Measurements from ENCODE around the gene CDK5R1.

The CDK5R1 gene

DNA sequence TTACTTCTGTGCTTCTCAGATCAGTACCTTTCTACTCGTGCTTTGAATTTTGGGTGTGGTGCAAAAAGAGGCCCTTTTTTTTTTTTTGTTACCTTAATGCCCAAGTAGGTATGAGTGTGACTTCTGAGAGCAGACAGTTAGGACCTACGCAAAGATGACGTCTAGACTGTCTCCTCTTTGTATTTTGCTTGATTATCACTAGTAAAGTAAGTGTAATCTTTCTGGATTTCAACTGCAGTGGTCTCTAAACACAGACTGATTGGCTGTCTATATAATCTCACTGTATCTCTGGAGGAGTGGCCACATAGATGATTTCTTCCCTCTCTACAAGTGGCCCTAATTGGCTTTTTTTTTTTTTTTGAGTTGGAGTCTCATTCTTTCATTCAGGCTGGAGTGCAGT is 11.5 kb upstream of the CDK5R1 start:
- no peak for DNase-seq

- no peak for DNase-seq
Measured at GRCh38 chr17:32477220-32477619, 9.6 kb upstream of the CDK5R1 start.

- DNase-seq: no peak
Measured at GRCh38 chr17:32479074-32479617, 7.6 kb upstream of the CDK5R1 start.

DNA sequence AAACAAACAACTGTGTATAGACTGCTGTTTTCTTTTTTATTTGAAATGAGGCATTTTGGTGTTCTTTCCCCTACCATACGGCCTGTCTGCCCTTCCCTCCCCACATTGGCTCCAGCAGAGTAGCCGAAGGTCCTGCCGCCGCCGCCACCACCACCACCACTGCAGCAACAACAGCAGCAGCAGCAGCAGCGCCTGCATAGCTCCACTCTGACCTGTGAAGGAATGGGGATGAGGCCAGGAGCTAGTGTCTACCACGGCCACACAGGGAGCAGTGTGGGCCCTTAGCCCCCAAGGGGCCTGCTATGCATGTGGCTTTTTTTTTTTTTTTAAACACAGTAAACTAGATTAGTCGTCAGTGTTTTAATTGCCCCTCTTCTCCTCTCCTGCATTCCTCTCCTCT is 5.6 kb upstream of the CDK5R1 start:
- no peak for DNase-seq

DNA sequence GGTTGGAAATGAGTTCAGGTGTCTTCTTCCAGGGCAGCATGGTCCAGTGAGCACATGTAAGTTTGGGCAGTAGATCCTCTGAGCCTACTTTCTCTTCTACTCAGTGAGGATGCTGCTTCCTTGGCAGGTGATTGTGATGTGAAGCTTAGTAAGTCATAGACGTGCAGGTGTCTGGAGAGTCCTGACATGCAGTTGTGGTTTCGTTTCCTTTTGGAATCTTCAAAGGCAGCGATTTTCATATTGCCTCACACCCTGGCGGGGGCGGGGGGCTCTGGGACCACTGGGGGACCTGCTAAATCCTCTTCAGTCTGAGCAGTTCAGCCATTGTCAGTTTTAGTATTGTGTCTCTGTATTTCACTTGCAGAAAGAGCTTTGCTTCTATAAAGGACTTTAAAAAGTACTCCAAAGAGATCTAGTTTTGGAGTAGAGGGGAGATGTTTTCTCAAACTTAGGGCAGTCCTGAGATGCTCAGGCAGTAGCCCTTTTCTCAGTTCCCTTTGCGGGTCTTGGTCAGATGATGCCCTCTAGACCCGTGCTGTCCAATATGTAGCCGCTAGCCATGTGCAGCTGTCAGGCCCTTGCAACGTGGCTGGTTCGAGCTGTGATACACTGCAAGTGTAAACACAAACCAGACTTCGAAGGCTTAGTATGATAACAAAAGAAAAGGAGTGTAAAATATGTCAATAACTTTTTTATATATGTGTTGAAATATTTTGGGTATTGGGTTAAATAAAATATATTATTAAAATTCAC is 4.0 kb upstream of the CDK5R1 start:
- no peak for DNase-seq

- peak; percentile 39 to 63 (median 50) for DNase-seq
Measured at GRCh38 chr17:32483451-32484019, 3.3 kb upstream of the CDK5R1 start.

- DNase-seq: no peak
Measured at GRCh38 chr17:32484041-32484461, 2.7 kb upstream of the CDK5R1 start.

- no peak for DNase-seq
Measured at GRCh38 chr17:32484628-32485027, 2.2 kb upstream of the CDK5R1 start.

DNA sequence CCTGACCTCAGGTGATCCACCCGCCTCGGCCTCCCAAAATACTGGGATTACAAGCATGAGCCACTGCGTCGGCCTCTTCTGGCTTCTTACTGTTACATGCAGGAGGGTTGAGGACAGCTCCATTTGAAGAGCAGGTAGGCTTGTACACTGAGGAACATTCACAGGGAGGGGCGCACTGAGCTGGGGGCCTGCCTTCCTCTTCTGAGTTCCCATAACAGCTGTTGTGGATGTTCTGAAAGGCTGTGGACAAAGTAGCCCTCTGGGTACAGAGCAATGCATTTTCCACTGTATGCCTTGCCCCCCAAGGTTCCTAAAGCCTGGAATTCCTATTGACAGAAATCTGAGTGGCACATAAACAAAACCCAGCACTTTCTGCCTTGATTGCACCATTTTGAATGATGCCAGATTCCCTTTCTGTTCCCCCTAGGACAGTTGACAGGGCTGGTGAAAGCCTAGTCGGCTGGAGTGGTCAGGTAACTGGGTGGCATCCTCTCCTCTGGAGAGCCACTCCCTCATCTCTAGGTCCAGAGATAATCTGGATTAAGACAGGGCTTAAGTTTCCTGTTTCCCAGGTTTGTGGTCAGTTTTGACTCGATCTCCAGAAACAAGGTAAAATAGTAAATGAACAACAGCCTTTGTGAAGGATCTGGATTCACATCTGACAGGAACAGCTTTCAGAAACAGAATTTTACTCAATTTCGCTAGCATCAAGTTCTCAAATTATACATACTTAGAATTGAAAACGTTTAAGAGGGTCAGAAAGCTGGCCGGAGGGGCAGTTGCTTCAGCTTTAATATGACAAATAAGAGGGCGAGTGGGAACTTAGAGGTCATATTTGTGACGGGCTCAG is 1.3 kb upstream of the CDK5R1 start:
- no peak for DNase-seq

DNA sequence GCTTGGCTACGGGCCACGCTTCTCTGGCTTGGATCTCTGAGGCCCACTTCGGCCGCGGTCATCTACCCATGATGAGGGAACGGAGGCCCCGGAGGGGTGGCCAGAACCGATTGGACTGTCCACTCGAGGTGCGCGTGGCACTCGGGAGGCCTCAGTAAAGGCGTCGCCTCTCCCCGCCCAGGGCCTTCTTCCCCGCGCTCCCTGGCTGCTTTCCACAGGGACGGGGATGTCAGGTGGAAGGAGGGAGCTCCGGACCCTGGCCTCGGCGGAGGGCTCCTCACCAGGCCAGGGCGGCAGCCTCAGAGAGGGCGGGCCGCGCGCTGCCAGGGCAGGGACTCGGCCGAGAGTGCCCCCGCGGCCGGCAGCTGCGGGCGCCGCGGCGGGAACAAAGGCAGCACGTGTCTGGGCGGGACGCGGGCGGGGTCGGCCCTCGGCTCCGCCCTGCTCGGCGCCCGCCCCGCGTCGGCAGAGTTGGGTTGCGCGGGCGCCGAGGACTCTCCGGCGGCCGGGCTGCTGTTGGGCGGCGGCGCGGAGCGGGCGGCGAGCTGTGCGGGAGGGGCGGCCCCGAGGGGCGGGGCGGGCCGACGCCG is 587 bp upstream of the CDK5R1 start:
- peak; percentile 70 to 90 (median 86) for DNase-seq

DNA sequence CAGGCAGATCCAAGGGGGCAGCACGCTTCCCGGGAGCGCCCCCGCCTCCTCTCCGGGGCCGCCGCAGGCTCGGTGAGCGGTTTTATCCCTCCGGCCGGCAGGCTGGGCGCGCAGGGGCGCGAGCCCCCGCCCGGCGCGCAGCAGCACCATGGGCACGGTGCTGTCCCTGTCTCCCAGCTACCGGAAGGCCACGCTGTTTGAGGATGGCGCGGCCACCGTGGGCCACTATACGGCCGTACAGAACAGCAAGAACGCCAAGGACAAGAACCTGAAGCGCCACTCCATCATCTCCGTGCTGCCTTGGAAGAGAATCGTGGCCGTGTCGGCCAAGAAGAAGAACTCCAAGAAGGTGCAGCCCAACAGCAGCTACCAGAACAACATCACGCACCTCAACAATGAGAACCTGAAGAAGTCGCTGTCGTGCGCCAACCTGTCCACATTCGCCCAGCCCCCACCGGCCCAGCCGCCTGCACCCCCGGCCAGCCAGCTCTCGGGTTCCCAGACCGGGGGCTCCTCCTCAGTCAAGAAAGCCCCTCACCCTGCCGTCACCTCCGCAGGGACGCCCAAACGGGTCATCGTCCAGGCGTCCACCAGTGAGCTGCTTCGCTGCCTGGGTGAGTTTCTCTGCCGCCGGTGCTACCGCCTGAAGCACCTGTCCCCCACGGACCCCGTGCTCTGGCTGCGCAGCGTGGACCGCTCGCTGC is 832 bp downstream of the CDK5R1 start:
- peak in 1 of 3 donors; percentile 30 for DNase-seq

DNA sequence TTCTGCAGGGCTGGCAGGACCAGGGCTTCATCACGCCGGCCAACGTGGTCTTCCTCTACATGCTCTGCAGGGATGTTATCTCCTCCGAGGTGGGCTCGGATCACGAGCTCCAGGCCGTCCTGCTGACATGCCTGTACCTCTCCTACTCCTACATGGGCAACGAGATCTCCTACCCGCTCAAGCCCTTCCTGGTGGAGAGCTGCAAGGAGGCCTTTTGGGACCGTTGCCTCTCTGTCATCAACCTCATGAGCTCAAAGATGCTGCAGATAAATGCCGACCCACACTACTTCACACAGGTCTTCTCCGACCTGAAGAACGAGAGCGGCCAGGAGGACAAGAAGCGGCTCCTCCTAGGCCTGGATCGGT is 1.4 kb downstream of the CDK5R1 start:
- no peak for DNase-seq

- DNase-seq: no peak
Measured at GRCh38 chr17:32488604-32489180, 1.9 kb downstream of the CDK5R1 start.

DNA sequence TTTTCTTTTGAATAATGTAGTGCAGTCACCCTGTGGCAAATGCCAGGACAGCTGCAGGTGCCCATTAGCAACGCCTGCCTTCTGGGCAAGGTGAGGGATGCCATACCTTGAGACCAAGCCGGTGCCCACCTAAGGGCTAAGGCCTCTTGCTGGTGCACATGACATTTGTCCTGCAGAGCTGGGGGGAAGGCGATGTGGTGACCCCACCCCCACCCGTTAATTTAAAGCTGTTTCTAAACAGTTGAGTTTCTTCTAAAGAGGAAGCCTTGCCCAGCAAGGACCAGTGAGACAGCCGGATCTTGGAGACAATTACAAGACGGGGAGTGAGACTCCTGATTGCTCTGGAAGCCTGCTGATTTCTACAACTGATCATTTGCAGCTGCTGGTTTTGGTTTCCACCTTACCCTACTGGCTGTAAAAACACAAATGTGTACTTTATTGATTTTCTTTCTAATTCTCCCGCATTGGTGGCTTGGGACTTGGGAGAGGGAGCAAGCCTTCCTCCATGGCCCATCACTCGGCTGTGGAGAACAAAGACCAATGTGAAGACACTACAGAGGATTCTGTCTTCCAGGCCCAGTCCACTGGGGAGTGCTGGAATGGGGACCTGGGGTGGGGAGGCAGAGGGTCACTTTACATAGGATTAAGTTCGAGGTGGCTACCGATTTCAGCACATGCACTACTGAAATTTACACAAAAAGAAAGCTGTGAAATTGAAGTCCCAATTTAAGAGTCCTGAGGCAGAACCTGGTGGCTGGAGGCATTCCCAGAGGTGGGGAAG is 2.7 kb downstream of the CDK5R1 start:
- DNase-seq: no peak

GRCh38 chr17:32490101-32490482 is 3.3 kb downstream of the CDK5R1 start:
- no peak for DNase-seq

- DNase-seq: peak in 1 of 3 donors; percentile 36
Measured at GRCh38 chr17:32491371-32492263, 4.8 kb downstream of the CDK5R1 start.

DNA sequence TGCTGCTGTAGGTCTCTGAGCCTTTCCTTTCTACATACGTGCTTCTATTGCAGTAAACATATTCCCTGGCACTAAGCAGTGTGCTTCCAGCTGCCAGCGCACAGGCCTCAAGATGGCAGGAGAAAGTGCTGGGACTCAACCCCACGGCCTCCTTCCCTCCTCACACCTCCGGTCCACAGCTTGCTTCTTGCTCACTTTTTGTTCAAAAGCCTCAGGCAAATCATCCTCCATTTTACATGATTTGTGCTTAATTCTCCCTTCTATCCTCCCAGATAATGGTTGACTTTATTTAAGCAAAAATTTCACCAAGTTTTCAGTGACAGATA is 5.4 kb downstream of the CDK5R1 start:
- DNase-seq: no peak

GRCh38 chr17:32492648-32493289 is 6.0 kb downstream of the CDK5R1 start:
- peak; percentile 16 to 57 (median 43) for DNase-seq

DNA sequence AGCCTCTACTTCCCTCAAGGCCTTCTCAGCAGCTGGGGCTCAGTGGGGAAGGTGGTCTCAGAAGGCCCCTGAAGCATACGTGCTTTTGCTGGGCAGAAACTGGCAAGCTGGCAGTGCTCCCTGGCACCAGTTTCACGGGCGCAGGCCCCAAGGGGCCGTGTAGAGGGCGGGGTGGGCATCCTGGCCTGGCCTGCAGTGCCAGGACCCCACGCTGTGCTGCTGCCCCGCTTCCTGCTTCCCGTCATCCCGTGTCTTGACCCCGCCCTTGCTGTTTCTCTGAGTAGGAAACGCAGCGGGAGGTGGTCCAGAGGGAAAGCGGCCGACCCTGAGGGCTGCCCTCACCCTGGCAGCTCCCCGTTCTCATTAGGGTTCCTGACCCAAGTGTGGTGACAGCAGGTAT is 6.8 kb downstream of the CDK5R1 start:
- no peak for DNase-seq

DNA sequence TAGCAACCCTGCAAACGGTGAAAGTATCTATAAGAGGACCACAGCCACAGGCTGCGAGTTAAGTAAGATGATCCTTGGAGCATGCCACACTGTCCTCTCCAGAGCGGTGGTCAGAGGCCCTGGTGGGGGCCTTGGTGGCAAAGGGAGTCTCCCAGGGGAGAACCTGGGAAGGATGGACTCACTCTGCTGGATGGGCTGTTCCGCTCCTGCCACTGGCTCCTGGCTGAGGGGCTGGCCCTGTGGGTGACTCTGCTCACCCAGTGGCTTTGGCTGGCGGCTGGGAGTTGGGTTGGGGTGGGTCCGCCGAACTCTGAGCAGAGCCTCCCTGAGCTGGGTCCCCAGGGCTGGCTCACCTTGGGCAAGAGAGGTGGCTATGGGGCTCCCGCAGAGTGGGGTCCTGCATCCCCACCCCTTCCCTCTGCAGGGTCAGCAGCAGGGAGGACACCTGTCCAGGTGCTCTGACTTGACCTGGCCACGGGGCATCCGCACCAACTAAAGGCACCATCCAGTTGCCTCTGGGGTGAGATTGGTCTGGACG is 7.3 kb downstream of the CDK5R1 start:
- DNase-seq: no peak

Data from suppressor macrophage treated with lipopolysaccharide for 1 hour (primary cell).